A673 (cell line): ENCODE results near the gene CEP44. TPM values are rescaled to one million over a fixed set of nuclear protein-coding genes. Genes with fewer than 3 reads are reported as not detected.
A peak's percentile ranks its signal among the peaks of the same experiment; 100 is the strongest.
"Not testable (repeated sequence)": the region's sequence is repeated elsewhere in the genome, so short reads cannot be mapped to it uniquely, and the experiment has no call there.

Experiments
- BruUV-seq: library from RNA; stranded (reverse); fragments of 400-500 nt; replicated peaks from 2 replicates; lab custom pipeline; 2021; lab: Mats Ljungman, UMichigan
- CTCF ChIA-PET: fragments of 300-600 bp; sonication (Branson Sonifier 250); formaldehyde crosslinking; loops from one replicate; lab custom pipeline; 2022; ENCODE audit warnings: antibody characterized with exemption; lab: Charles Lee
- POLR2A ChIA-PET: fragments of 300-600 bp; sonication (Branson Sonifier 250); formaldehyde crosslinking; loops from one replicate; lab custom pipeline; 2022; ENCODE audit warnings: antibody characterized with exemption; ENCODE audit not compliant: low non-redundant PET; lab: Charles Lee
- DNase-seq: peaks from one replicate; pipeline ENCODE4 v3.0.0-alpha.2; 2015; ENCODE audit warnings: low spot score
- H3K27ac ChIP-seq: fragments of 200-600 bp; sonication (generic); 2 replicates; pipeline ENCODE4 v1.5.1; 2016; ENCODE audit warnings: mixed run types, low read depth, mild to moderate bottlenecking, mixed read lengths, antibody characterized with exemption, low read length; ENCODE audit not compliant: poor library complexity, severe bottlenecking
- H3K27me3 ChIP-seq: fragments of 200-600 bp; sonication (generic); replicated peaks from 2 replicates; pipeline ENCODE4 v1.6.1; 2017; ENCODE audit warnings: mixed run types, low read depth, mild to moderate bottlenecking, mixed read lengths, antibody characterized with exemption, low read length; ENCODE audit not compliant: insufficient read depth, poor library complexity
- H3K36me3 ChIP-seq: fragments of 200-600 bp; sonication (generic); 2 replicates; pipeline ENCODE4 v1.6.1; 2016; ENCODE audit warnings: mixed run types, mild to moderate bottlenecking, mixed read lengths, antibody characterized with exemption, low read length; ENCODE audit not compliant: insufficient read depth, poor library complexity, severe bottlenecking
- H3K4me1 ChIP-seq: fragments of 200-600 bp; sonication (generic); 2 replicates; pipeline ENCODE4 v1.6.1; 2017; ENCODE audit warnings: mixed run types, mild to moderate bottlenecking, mixed read lengths, antibody characterized with exemption, low read length; ENCODE audit not compliant: insufficient read depth, poor library complexity, severe bottlenecking
- H3K4me3 ChIP-seq: fragments of 200-600 bp; sonication (generic); 2 replicates; pipeline ENCODE4 v1.5.1; 2016; ENCODE audit warnings: low read depth, mixed run types, mild to moderate bottlenecking, mixed read lengths, low read length; ENCODE audit not compliant: poor library complexity, severe bottlenecking
- H3K9me3 ChIP-seq: fragments of 200-600 bp; sonication (generic); 2 replicates; pipeline ENCODE4 v1.6.1; 2016; ENCODE audit warnings: mixed run types, low read depth, mild to moderate bottlenecking, mixed read lengths, antibody characterized with exemption, low read length; ENCODE audit not compliant: poor library complexity, severe bottlenecking
- CTCF ChIP-seq: fragments of 300-800, 200-600 bp; sonication (generic); conservative IDR thresholded peaks from 2 replicates; pipeline ENCODE4 v1.5.1; 2017; ENCODE audit warnings: low read depth, mild to moderate bottlenecking, antibody characterized with exemption, low read length, moderate library complexity, mixed read lengths
- EZH2 ChIP-seq: fragments of 200-600 bp; sonication (generic); IDR thresholded peaks from 2 replicates; pipeline ENCODE4 v1.6.1; 2017; ENCODE audit warnings: borderline replicate concordance, low read depth, mild to moderate bottlenecking, mixed read lengths, antibody characterized with exemption, low read length; ENCODE audit not compliant: poor library complexity, severe bottlenecking
- intact Hi-C: fragments of 100-400 bp; cut with micrococcal nuclease; formaldehyde crosslinking; loops from one replicate; pipeline ENCODE4 v1.10.0; 2022; ENCODE audit not compliant: unreplicated experiment
- total RNA-seq: library from RNA; stranded (reverse); gene quantifications from 2 replicates; pipeline ENCODE4 v1.2.3, GENCODE V29; 2021

The CEP44 gene
- total RNA-seq, 1 experiment from 2014 or later: 22.3 TPM

- BruUV-seq: no TSS peak
- POLR2A ChIA-PET: no interaction called here
Measured at GRCh38 chr4:174362340-174362739, 78.6 kb downstream of the CEP44 start.

GRCh38 chr4:174363782-174364181, 80.1 kb downstream of the CEP44 start:
- H3K27me3 ChIP-seq, H3K4me3 ChIP-seq, H3K27ac ChIP-seq, DNase-seq, H3K4me1 ChIP-seq, BruUV-seq, H3K36me3 ChIP-seq, H3K9me3 ChIP-seq, POLR2A ChIA-PET: not testable (repeated sequence)
- intact Hi-C loops: loop anchor here (1.0 kb wide), 1 partner anchor 351 kb away; no protein-coding TSS in a partner anchor
- CTCF ChIA-PET: interaction anchor here (0.5 kb wide), 1 partner anchor 269 kb away, joined by 3 read pairs; no protein-coding TSS in a partner anchor

More at GRCh38 chr4:174362340-174362739, 78.6 kb downstream of the CEP44 start:
- intact Hi-C loops: no loop called here
- Histone ChIP-seq H3K9me3 (no peaks in the 10 kb centered on the region), H3K36me3 (no peaks in the 10 kb centered on the region), H3K4me3 (no peak overlapping the region), H3K27ac (no peak overlapping the region), H3K27me3 (no peaks in the 10 kb centered on the region), H3K4me1 (no peaks in the 10 kb centered on the region)
- no peak for DNase-seq
- CTCF ChIA-PET: no interaction called here
- TF ChIP-seq CTCF (no peak), EZH2 (no peak)

GRCh38 chr4:174365018-174365587, 81.4 kb downstream of the CEP44 start:
- CTCF ChIA-PET: no interaction called here
- POLR2A ChIA-PET: no interaction called here
- peaks cover 4% of the 10 kb centered on the region for H3K9me3 ChIP-seq
- BruUV-seq: no TSS peak
- no peaks in the 10 kb centered on the region for H3K4me1 ChIP-seq
- no peak overlapping the region for H3K4me3 ChIP-seq
- no peaks in the 10 kb centered on the region for H3K27me3 ChIP-seq
- no peak for TF ChIP-seq EZH2
- TF ChIP-seq CTCF: peak; percentile 70
- DNase-seq: peak; percentile 55
- no peaks in the 10 kb centered on the region for H3K36me3 ChIP-seq
- intact Hi-C loops: loop anchor here (1.0 to 5.0 kb wide), 4 partner anchors 157 to 1172 kb away; partner anchors contain the start of gene HPGD
- no peak overlapping the region for H3K27ac ChIP-seq

- intact Hi-C loops: loop anchor here (5.0 kb wide), 3 partner anchors 152 to 1167 kb away; partner anchors contain the start of gene HPGD
- Histone ChIP-seq H3K27ac (no peak overlapping the region), H3K4me3 (no peak overlapping the region), H3K27me3 (no peaks in the 10 kb centered on the region), H3K9me3 (peaks cover 4% of the 10 kb centered on the region), H3K36me3 (no peaks in the 10 kb centered on the region), H3K4me1 (no peaks in the 10 kb centered on the region)
- no peak for DNase-seq
- TF ChIP-seq EZH2: no peak
- no peak for TF ChIP-seq CTCF
- ChIA-PET POLR2A (no interaction called here), CTCF (no interaction called here)
- BruUV-seq: no TSS peak
Measured at GRCh38 chr4:174369985-174370384, 86.3 kb downstream of the CEP44 start.
